Epidermal melanocyte (primary cell): ENCODE measurements around the gene CTSZ.

Experiments used
- DNase-seq: peaks from one replicate; pipeline ENCODE4 v3.0.0; 2011; ENCODE audit warnings: low spot score; ENCODE audit not compliant: insufficient read length

The CTSZ gene

GRCh38 chr20:59032023-59032712 is 25.1 kb upstream of the CTSZ start, which contains the start of gene ATP5F1E:
TSS of gene ATP5F1E (minus strand) at chr20:59032335. CDS start at chr20:59032251, 84 bp downstream.
- DNase-seq: peak; percentile 81

GRCh38 chr20:59031564-59032022 is 24.5 kb upstream of the CTSZ start:
- DNase-seq: no peak

- no peak for DNase-seq
These were observed 24.0 kb upstream of the CTSZ start for GRCh38 chr20:59030911-59031563.

GRCh38 chr20:59028812-59029211 is 21.8 kb upstream of the CTSZ start:
- no peak for DNase-seq

GRCh38 chr20:59027741-59028320 is 20.8 kb upstream of the CTSZ start:
- no peak for DNase-seq

GRCh38 chr20:59026904-59027740 is 20.1 kb upstream of the CTSZ start:
- no peak for DNase-seq

GRCh38 chr20:59025511-59025910 is 18.5 kb upstream of the CTSZ start:
- DNase-seq: no peak

GRCh38 chr20:59025086-59025485 is 18.0 kb upstream of the CTSZ start:
- no peak for DNase-seq

GRCh38 chr20:59024111-59024530 is 17.1 kb upstream of the CTSZ start:
- no peak for DNase-seq

GRCh38 chr20:59023616-59024015 is 16.6 kb upstream of the CTSZ start:
- DNase-seq: no peak

- DNase-seq: no peak
These were observed 15.7 kb upstream of the CTSZ start for GRCh38 chr20:59022754-59023153.

- no peak for DNase-seq
These were observed 14.0 kb upstream of the CTSZ start for GRCh38 chr20:59020938-59021551.

GRCh38 chr20:59019217-59019616 is 12.2 kb upstream of the CTSZ start, which contains the start of gene TUBB1:
TSS of gene TUBB1 (plus strand) at chr20:59019429. CDS start at chr20:59019523, 94 bp downstream.
- no peak for DNase-seq

GRCh38 chr20:59018817-59019216 is 11.8 kb upstream of the CTSZ start:
- no peak for DNase-seq

- no peak for DNase-seq
These were observed 10.6 kb upstream of the CTSZ start for GRCh38 chr20:59017493-59018231.

- DNase-seq: no peak
These were observed 9.9 kb upstream of the CTSZ start for GRCh38 chr20:59016795-59017492.

- DNase-seq: no peak
These were observed 9.0 kb upstream of the CTSZ start for GRCh38 chr20:59015812-59016711.

GRCh38 chr20:59015411-59015810 is 8.4 kb upstream of the CTSZ start:
- no peak for DNase-seq
